ENCODE results near the gene LGR4. TPM values are rescaled to one million over a fixed set of nuclear protein-coding genes. Genes with fewer than 3 reads are reported as not detected.

Gene LGR4
- polyA plus RNA-seq, 1 experiment: 7.6 TPM

DNA sequence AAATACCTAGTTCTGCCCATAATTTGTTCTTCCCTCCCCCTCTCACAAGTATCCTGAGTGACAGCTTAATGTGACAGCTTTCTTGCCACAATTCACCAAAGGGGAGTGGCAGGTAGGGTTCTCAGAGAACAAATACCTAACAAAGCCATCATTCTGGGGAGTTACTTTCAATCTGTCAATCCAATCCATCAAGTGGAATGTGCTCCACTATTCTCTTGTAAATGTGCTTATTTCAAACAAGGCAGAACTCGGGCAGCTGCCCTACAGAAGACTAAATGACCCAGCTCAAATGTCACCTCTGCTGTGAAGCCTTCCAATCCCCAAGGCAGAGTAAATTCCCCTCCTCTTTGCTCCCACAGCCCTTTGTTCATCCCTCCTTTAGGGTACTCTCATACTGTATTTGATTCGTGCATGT is 27.8 kb downstream of the LGR4 start:
- TF ChIP-seq, protein P1, sequence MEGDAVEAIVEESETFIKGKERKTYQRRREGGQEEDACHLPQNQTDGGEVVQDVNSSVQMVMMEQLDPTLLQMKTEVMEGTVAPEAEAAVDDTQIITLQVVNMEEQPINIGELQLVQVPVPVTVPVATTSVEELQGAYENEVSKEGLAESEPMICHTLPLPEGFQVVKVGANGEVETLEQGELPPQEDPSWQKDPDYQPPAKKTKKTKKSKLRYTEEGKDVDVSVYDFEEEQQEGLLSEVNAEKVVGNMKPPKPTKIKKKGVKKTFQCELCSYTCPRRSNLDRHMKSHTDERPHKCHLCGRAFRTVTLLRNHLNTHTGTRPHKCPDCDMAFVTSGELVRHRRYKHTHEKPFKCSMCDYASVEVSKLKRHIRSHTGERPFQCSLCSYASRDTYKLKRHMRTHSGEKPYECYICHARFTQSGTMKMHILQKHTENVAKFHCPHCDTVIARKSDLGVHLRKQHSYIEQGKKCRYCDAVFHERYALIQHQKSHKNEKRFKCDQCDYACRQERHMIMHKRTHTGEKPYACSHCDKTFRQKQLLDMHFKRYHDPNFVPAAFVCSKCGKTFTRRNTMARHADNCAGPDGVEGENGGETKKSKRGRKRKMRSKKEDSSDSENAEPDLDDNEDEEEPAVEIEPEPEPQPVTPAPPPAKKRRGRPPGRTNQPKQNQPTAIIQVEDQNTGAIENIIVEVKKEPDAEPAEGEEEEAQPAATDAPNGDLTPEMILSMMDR (IDR thresholded peaks at IDR 0.05; ENCODE audit: insufficient read depth, low read depth, low read length): no peak
- H3K27me3 ChIP-seq (ENCODE audit: control insufficient read depth, insufficient read depth, low read length): no peaks in the 10 kb centered on the region
- POLR2A ChIA-PET: interaction anchor here (0.6 kb wide), 1 partner anchor 136 kb away, joined by 7 read pairs; no protein-coding TSS in a partner anchor
- DNase-seq (ENCODE audit: low read depth): no peak
- no peak overlapping the region for H3K4me3 ChIP-seq (ENCODE audit: low read depth, low read length)
- H3K36me3 ChIP-seq (ENCODE audit: control insufficient read depth, insufficient read depth, low read length): no peaks in the 10 kb centered on the region
- CTCF ChIA-PET: interaction anchor here (1.0 to 1.7 kb wide), 3 partner anchors 10 to 13 kb away, joined by 3 to 5 read pairs (median 5); no protein-coding TSS in a partner anchor

DNA sequence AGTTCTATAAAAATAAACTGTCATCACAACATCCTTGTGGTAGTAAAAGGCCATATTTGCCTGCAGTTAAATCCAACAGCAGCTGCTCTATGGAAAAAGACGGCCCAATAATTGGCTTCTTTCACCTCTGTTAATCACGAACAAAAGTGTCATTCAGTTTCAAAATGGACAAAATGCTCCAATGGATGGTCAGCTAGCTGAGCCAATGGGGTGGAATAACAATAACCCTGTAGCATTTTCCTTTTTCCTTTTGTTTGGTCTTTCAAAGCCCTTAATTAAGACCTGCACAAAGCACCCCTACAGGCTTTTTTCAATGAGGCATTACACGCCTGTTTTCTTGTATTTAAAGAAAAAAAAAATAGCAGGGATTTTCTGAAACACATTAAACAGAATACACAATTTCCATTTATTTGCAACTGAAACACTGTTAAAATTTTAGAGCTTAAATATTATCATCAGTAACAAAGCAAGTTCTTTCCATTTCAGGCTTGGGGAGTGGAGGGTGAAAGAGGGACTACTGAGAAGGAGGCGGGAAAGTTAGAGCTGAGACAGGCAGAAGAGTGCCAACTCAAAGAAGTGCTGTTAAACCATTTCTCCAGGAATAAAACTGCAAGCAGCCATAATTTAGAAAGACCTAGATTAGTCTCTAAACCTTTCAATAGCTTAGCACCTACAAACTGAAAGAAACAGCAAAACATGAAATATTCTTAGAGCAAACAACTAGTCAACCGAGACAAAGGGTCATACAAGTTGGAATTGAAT is 28.7 kb downstream of the LGR4 start:
- Histone ChIP-seq H3K27me3 (ENCODE audit: control insufficient read depth, insufficient read depth, low read length) (no peaks in the 10 kb centered on the region), H3K36me3 (ENCODE audit: control insufficient read depth, insufficient read depth, low read length) (no peaks in the 10 kb centered on the region), H3K4me3 (ENCODE audit: low read depth, low read length) (no peak overlapping the region)
- POLR2A ChIA-PET: interaction anchor here (0.6 kb wide), 2 partner anchors 51 to 135 kb away, joined by 3 to 7 read pairs; no protein-coding TSS in a partner anchor
- TF ChIP-seq, protein P1 (IDR thresholded peaks at IDR 0.05; ENCODE audit: insufficient read depth, low read depth, low read length): no peak
- CTCF ChIA-PET: interaction anchor here (0.6 to 1.7 kb wide), 4 partner anchors 9 to 39 kb away, joined by 3 to 5 read pairs (median 3); no protein-coding TSS in a partner anchor
- DNase-seq (ENCODE audit: low read depth): no peak

DNA sequence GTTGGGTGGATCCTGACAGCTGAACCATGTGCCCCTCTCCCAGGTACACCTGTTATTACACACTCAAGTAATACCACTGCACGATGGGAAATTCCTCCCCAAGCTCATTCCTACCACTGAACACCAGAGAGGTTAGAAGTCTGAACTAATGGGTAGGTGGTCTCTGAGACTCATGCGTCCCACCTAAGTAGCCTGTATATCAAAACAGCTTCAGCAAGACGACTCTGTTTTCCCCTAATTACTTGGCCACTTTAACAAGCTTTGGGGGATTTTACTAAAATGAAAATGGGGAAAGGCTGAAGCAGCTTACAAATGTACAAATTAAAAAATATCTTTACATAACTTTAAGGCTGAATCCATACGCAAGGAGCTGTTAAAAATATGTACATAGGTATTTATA is 29.4 kb downstream of the LGR4 start:
- Histone ChIP-seq H3K4me3 (ENCODE audit: low read depth, low read length) (no peak overlapping the region), H3K36me3 (ENCODE audit: control insufficient read depth, insufficient read depth, low read length) (no peaks in the 10 kb centered on the region), H3K27me3 (ENCODE audit: control insufficient read depth, insufficient read depth, low read length) (no peaks in the 10 kb centered on the region)
- TF ChIP-seq, protein P1 (IDR thresholded peaks at IDR 0.05; ENCODE audit: insufficient read depth, low read depth, low read length): no peak
- DNase-seq (ENCODE audit: low read depth): no peak
- POLR2A ChIA-PET: no interaction called here
- CTCF ChIA-PET: interaction anchor here (1.7 kb wide), 1 partner anchor 14 kb away, joined by 3 read pairs; no protein-coding TSS in a partner anchor

DNA sequence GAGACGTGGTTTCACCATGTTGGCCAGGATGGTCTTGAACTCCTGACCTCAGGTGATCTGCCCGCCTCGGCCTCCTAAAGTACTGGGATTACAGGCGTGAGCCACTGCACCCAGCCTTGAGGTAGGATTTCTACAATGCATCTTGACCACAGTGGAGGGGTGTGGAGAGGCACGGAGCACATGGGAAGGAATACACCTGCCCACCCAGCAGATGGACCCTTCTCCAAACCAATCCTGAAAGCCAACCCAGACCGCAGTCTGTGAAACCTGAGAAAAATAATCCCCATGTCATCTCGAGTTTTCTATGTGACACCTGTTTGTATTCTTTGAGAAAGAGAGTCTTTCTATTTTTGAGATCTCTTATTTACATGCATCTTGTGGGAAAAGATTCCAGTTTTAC is 32.5 kb downstream of the LGR4 start:
- POLR2A ChIA-PET: no interaction called here
- no peaks in the 10 kb centered on the region for H3K27me3 ChIP-seq (ENCODE audit: control insufficient read depth, insufficient read depth, low read length)
- TF ChIP-seq, protein P1 (IDR thresholded peaks at IDR 0.05; ENCODE audit: insufficient read depth, low read depth, low read length): no peak

DNA sequence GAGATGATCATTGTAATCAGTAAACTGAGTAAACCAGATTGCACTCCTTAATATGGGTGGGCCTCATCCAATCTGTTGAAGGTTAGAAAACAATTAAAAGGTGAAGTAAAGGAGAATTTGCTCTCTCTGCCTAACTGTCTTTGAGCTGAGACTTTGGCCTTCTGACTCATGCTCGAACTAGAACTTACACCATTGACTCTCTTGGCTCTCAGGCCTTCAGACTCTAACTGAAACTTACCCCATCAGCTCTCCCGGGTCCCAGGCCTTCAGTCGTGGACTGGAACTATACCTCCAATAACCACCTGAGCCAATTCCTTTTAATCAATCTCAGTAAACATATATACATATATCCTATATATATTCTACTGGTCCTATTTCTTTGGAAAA is 34.0 kb downstream of the LGR4 start:
- Histone ChIP-seq H3K36me3 (ENCODE audit: control insufficient read depth, insufficient read depth, low read length) (no peaks in the 10 kb centered on the region), H3K27me3 (ENCODE audit: control insufficient read depth, insufficient read depth, low read length) (no peaks in the 10 kb centered on the region), H3K4me3 (ENCODE audit: low read depth, low read length) (no peak overlapping the region)
- CTCF ChIA-PET: no interaction called here
- TF ChIP-seq, protein P1 (IDR thresholded peaks at IDR 0.05; ENCODE audit: insufficient read depth, low read depth, low read length): no peak
- no peak for DNase-seq (ENCODE audit: low read depth)
- POLR2A ChIA-PET: no interaction called here

More for the DNA sequence above, 32.5 kb downstream of the LGR4 start:
- no peak overlapping the region for H3K4me3 ChIP-seq (ENCODE audit: low read depth, low read length)
- H3K36me3 ChIP-seq (ENCODE audit: control insufficient read depth, insufficient read depth, low read length): no peaks in the 10 kb centered on the region
- no peak for DNase-seq (ENCODE audit: low read depth)
- CTCF ChIA-PET: no interaction called here
